Medulla oblongata (tissue), 1 donor: ENCODE results near the gene FCN2.

Experiments
- DNase-seq: peaks from one replicate; pipeline ENCODE4 v3.0.0-alpha.2; 2015; ENCODE audit errors: extremely low spot score

Gene FCN2

GRCh38 chr9:134868751-134869553 is 11.7 kb upstream of the FCN2 start:
- no peak for DNase-seq

- DNase-seq, result no peak
Measured at GRCh38 chr9:134869554-134870300, 10.9 kb upstream of the FCN2 start.

- DNase-seq, result no peak
Measured at GRCh38 chr9:134870301-134870694, 10.3 kb upstream of the FCN2 start.

- DNase-seq, result no peak
Measured at GRCh38 chr9:134870746-134871662, 9.6 kb upstream of the FCN2 start.

GRCh38 chr9:134871697-134872340 is 8.8 kb upstream of the FCN2 start:
- no peak for DNase-seq

- no peak for DNase-seq
Measured at GRCh38 chr9:134872482-134873231, 8.0 kb upstream of the FCN2 start.

GRCh38 chr9:134875371-134875770 is 5.2 kb upstream of the FCN2 start:
- no peak for DNase-seq

- no peak for DNase-seq
Measured at GRCh38 chr9:134877541-134877940, 3.1 kb upstream of the FCN2 start.

GRCh38 chr9:134879664-134880483 is 736 bp upstream of the FCN2 start:
- no peak for DNase-seq

- DNase-seq, result no peak
Measured at GRCh38 chr9:134881313-134881670, 682 bp downstream of the FCN2 start.

- no peak for DNase-seq
Measured at GRCh38 chr9:134882204-134882785, 1.7 kb downstream of the FCN2 start.

- DNase-seq, result no peak
Measured at GRCh38 chr9:134883040-134883782, 2.6 kb downstream of the FCN2 start.

- no peak for DNase-seq
Measured at GRCh38 chr9:134884492-134884891, 3.9 kb downstream of the FCN2 start.

- no peak for DNase-seq
Measured at GRCh38 chr9:134885001-134885678, 4.5 kb downstream of the FCN2 start.

GRCh38 chr9:134885679-134886412 is 5.2 kb downstream of the FCN2 start:
- DNase-seq, result no peak

GRCh38 chr9:134886413-134886913 is 5.9 kb downstream of the FCN2 start:
- DNase-seq, result no peak

- DNase-seq, result no peak
Measured at GRCh38 chr9:134887219-134887618, 6.6 kb downstream of the FCN2 start.
